ENCODE measurements around the gene REM1.
"Not testable (repeated sequence)": the region's sequence is repeated elsewhere in the genome, so short reads cannot be mapped to it uniquely, and the experiment has no call there.

Gene REM1

DNA sequence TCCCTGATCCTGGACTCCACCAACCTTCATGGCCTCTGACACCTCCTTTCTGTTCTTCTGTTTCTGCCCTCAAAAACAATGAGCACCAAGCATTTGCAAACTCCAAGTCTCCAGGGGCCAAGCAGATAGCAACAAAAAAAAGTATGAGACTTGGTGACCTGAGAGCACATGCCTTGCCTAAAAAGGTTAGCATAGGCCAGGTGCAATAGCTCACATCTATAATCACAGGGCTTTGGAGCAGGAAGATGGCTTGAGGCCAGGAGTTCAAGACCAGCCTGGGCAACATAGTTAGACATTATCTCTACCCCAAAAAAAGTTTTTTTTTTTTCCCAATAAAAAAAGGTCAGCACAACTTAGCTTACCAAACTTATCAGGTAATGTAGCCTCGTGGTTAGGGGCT lies 25.4 kb downstream of the REM1 start:
- no peak overlapping the region for H3K27ac ChIP-seq (ENCODE audit: extremely low read depth, low read depth, low read length)
- CTCF ChIA-PET, result interaction anchor here (0.6 to 4.3 kb wide), 3 partner anchors 41 to 87 kb away, joined by 3 to 123 read pairs (median 53); no protein-coding TSS in a partner anchor
- no peaks in the 10 kb centered on the region for H3K36me3 ChIP-seq (ENCODE audit: control insufficient read depth in 2 of 2, insufficient read depth in 1 of 2, low read length in 2 of 2)
- 0 out of 2 replicates have a peak, but pooled peaks cover 2% of the 10 kb centered on the region for H3K4me1 ChIP-seq (ENCODE audit: control insufficient read depth, insufficient read depth, low read length)
- POLR2A ChIA-PET, result no interaction called here
- H3K9me3 ChIP-seq (ENCODE audit: control insufficient read depth, insufficient read depth, low read depth, low read length), result no peaks in the 10 kb centered on the region
- H3K4me3 ChIP-seq (ENCODE audit: low read depth, low read length), result no peak overlapping the region
- TF ChIP-seq, protein P1, sequence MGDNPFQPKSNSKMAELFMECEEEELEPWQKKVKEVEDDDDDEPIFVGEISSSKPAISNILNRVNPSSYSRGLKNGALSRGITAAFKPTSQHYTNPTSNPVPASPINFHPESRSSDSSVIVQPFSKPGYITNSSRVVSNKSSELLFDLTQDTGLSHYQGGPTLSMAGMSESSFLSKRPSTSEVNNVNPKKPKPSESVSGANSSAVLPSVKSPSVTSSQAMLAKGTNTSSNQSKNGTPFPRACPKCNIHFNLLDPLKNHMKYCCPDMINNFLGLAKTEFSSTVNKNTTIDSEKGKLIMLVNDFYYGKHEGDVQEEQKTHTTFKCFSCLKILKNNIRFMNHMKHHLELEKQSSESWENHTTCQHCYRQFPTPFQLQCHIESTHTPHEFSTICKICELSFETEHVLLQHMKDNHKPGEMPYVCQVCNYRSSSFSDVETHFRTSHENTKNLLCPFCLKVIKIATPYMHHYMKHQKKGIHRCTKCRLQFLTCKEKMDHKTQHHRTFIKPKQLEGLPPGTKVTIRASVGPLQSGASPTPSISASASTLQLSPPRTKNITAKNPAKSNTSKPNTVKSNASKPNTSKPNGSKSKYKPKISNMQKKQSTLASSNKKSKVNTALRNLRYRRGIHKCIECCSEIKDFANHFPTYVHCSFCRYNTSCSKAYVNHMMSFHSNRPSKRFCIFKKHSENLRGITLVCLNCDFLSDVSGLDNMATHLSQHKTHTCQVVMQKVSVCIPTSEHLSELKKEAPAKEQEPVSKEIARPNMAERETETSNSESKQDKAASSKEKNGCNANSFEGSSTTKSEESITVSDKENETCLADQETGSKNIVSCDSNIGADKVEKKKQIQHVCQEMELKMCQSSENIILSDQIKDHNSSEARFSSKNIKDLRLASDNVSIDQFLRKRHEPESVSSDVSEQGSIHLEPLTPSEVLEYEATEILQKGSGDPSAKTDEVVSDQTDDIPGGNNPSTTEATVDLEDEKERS (tag by site-specific recombination; IDR thresholded peaks at IDR 0.05), result no peak
- TF ChIP-seq ZNF341 (tag by site-specific recombination; IDR thresholded peaks at IDR 0.05; ENCODE audit: low read depth) (no peak), ZNF514 (tag by site-specific recombination; IDR thresholded peaks at IDR 0.05) (no peak), ZNF223 (tag by site-specific recombination; IDR thresholded peaks at IDR 0.05) (no peak), ZNF114 (tag by site-specific recombination; IDR thresholded peaks at IDR 0.05) (no peak), ZNF626 (tag by site-specific recombination; IDR thresholded peaks at IDR 0.05) (no peak), ZNF776 (tag by site-specific recombination; IDR thresholded peaks at IDR 0.05; ENCODE audit: borderline replicate concordance) (no peak)
- TF ChIP-seq, protein P2, sequence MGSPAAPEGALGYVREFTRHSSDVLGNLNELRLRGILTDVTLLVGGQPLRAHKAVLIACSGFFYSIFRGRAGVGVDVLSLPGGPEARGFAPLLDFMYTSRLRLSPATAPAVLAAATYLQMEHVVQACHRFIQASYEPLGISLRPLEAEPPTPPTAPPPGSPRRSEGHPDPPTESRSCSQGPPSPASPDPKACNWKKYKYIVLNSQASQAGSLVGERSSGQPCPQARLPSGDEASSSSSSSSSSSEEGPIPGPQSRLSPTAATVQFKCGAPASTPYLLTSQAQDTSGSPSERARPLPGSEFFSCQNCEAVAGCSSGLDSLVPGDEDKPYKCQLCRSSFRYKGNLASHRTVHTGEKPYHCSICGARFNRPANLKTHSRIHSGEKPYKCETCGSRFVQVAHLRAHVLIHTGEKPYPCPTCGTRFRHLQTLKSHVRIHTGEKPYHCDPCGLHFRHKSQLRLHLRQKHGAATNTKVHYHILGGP (tag by site-specific recombination; IDR thresholded peaks at IDR 0.05), result no peak
- TF ChIP-seq, protein P3, sequence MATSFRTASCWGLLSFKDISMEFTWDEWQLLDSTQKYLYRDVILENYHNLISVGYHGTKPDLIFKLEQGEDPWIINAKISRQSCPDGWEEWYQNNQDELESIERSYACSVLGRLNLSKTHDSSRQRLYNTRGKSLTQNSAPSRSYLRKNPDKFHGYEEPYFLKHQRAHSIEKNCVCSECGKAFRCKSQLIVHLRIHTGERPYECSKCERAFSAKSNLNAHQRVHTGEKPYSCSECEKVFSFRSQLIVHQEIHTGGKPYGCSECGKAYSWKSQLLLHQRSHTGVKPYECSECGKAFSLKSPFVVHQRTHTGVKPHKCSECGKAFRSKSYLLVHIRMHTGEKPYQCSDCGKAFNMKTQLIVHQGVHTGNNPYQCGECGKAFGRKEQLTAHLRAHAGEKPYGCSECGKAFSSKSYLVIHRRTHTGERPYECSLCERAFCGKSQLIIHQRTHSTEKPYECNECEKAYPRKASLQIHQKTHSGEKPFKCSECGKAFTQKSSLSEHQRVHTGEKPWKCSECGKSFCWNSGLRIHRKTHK (tag by site-specific recombination; IDR thresholded peaks at IDR 0.05), result no peak

DNA sequence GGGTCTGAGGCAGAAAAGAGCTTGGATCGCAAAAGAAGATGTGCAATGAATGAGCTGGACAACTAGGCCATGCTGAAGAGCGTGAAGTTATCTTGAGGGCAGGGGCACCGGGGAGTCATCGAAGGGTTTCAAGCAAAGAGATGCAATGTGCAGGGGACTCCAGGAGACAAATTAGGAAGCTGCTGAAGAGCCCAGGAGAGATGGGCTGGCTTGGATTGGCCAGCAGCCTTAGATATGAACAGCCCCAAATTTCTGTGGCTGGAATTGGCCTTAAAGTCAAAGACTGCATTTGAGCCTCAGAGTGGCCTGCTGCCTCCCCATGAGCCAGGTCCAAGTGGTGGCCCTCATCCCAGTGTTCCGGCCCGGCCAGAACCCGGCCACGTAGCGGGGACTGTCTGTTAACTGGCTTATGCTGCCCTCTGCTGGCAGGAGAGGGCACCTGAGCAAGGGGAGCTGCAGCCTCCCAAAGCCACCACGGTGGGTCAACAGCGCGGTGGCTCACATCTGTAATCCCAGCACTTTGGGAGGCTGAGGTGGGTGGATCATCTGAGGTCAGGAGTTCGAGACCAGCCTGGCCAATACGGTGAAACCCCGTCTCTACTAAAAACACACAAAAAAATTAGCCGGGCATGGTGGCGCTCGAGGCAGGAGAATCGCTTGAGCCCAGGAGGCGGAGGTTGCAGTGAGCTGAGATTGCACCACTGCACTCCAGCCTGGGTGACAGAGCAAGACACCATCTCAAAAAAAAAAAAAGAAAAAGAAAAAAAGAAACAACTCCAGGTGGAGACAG lies 28.0 kb downstream of the REM1 start:
- H3K4me1 ChIP-seq (ENCODE audit: control insufficient read depth, insufficient read depth, low read length); H3K4me3 ChIP-seq (ENCODE audit: low read depth, low read length); H3K36me3 ChIP-seq (ENCODE audit: control insufficient read depth in 2 of 2, insufficient read depth in 1 of 2, low read length in 2 of 2); H3K27ac ChIP-seq (ENCODE audit: extremely low read depth, low read depth, low read length); H3K9me3 ChIP-seq (ENCODE audit: control insufficient read depth, insufficient read depth, low read depth, low read length): not testable (repeated sequence)
- ChIA-PET POLR2A (interaction anchor here (0.5 to 0.9 kb wide), 4 partner anchors 10 to 43 kb away, joined by 3 to 5 read pairs (median 3); partner anchors contain the start of gene HM13), CTCF (interaction anchor here (0.6 to 4.3 kb wide), 46 partner anchors 9 to 243 kb away, joined by 3 to 123 read pairs (median 4); partner anchors contain the start of genes DEFB121, DEFB123, DEFB124 and HM13)
- TF ChIP-seq, protein P4, sequence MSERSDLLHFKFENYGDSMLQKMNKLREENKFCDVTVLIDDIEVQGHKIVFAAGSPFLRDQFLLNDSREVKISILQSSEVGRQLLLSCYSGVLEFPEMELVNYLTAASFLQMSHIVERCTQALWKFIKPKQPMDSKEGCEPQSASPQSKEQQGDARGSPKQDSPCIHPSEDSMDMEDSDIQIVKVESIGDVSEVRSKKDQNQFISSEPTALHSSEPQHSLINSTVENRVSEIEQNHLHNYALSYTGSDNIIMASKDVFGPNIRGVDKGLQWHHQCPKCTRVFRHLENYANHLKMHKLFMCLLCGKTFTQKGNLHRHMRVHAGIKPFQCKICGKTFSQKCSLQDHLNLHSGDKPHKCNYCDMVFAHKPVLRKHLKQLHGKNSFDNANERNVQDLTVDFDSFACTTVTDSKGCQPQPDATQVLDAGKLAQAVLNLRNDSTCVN (tag by site-specific recombination; optimal IDR thresholded peaks at IDR 0.05), result peak; percentile 18
- TF ChIP-seq ZBTB17 (tag by site-specific recombination; IDR thresholded peaks at IDR 0.05) (peak; percentile 94), ZIC2 (tag by site-specific recombination; IDR thresholded peaks at IDR 0.05) (0 out of 2 replicates have a peak, but pooled peaks have one; percentile 17), ZSCAN30 (tag by site-specific recombination; IDR thresholded peaks at IDR 0.05) (0 out of 2 replicates have a peak, but pooled peaks have one; percentile 35), ZNF600 (tag by site-specific recombination; IDR thresholded peaks at IDR 0.05) (peak; percentile 67; the same call in 1 of the 2 replicates), KLF8 (tag by site-specific recombination; IDR thresholded peaks at IDR 0.05) (peak; percentile 67; the same call in 1 of the 2 replicates), SP7 (tag by site-specific recombination; IDR thresholded peaks at IDR 0.05) (peak; percentile 50)
- TF ChIP-seq, protein P5, sequence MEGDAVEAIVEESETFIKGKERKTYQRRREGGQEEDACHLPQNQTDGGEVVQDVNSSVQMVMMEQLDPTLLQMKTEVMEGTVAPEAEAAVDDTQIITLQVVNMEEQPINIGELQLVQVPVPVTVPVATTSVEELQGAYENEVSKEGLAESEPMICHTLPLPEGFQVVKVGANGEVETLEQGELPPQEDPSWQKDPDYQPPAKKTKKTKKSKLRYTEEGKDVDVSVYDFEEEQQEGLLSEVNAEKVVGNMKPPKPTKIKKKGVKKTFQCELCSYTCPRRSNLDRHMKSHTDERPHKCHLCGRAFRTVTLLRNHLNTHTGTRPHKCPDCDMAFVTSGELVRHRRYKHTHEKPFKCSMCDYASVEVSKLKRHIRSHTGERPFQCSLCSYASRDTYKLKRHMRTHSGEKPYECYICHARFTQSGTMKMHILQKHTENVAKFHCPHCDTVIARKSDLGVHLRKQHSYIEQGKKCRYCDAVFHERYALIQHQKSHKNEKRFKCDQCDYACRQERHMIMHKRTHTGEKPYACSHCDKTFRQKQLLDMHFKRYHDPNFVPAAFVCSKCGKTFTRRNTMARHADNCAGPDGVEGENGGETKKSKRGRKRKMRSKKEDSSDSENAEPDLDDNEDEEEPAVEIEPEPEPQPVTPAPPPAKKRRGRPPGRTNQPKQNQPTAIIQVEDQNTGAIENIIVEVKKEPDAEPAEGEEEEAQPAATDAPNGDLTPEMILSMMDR (tag by site-specific recombination; IDR thresholded peaks at IDR 0.05), result peak; percentile 98
- TF ChIP-seq, protein P6, sequence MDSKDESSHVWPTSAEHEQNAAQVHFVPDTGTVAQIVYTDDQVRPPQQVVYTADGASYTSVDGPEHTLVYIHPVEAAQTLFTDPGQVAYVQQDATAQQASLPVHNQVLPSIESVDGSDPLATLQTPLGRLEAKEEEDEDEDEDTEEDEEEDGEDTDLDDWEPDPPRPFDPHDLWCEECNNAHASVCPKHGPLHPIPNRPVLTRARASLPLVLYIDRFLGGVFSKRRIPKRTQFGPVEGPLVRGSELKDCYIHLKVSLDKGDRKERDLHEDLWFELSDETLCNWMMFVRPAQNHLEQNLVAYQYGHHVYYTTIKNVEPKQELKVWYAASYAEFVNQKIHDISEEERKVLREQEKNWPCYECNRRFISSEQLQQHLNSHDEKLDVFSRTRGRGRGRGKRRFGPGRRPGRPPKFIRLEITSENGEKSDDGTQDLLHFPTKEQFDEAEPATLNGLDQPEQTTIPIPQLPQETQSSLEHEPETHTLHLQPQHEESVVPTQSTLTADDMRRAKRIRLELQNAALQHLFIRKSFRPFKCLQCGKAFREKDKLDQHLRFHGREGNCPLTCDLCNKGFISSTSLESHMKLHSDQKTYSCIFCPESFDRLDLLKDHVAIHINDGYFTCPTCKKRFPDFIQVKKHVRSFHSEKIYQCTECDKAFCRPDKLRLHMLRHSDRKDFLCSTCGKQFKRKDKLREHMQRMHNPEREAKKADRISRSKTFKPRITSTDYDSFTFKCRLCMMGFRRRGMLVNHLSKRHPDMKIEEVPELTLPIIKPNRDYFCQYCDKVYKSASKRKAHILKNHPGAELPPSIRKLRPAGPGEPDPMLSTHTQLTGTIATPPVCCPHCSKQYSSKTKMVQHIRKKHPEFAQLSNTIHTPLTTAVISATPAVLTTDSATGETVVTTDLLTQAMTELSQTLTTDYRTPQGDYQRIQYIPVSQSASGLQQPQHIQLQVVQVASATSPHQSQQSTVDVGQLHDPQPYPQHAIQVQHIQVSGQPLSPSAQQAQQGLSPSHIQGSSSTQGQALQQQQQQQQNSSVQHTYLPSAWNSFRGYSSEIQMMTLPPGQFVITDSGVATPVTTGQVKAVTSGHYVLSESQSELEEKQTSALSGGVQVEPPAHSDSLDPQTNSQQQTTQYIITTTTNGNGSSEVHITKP (tag by site-specific recombination; IDR thresholded peaks at IDR 0.05), result 0 out of 2 replicates have a peak, but pooled peaks have one; percentile 33
